SK-N-SH treated with all-trans-retinoic acid at 6 μM for 48 hours (cell line): ENCODE measurements around the gene SLC22A1.
A peak's percentile ranks its signal among the peaks of the same experiment; 100 is the strongest.
"Not testable (repeated sequence)": the region's sequence is repeated elsewhere in the genome, so short reads cannot be mapped to it uniquely, and the experiment has no call there.

Experiments
- ATAC-seq: fragments of 200-7000 bp; cut with Tn5 transposase; 3 replicates; pipeline ENCODE4 v1.9.1; 2020; ENCODE audit warnings: mild to moderate bottlenecking, moderate library complexity
- ARNTL ChIP-seq: fragments of 450-650 bp; formaldehyde crosslinking; IDR thresholded peaks from 2 replicates; pipeline ENCODE4 v1.5.0; 2020; ENCODE audit warnings: low read depth, mild to moderate bottlenecking, moderate library complexity, borderline replicate concordance
- BACH2 ChIP-seq: fragments of 250-450 bp; sonication (Bioruptor Pico); IDR thresholded peaks from 2 replicates; pipeline ENCODE4 v1.9.0; 2021; ENCODE audit warnings: mild to moderate bottlenecking, borderline replicate concordance
- CREB5 ChIP-seq: fragments of 250-450 bp; sonication (Bioruptor Pico); IDR thresholded peaks from 2 replicates; pipeline ENCODE4 v1.5.1; 2020; ENCODE audit warnings: low read depth, mild to moderate bottlenecking, moderate library complexity
- CSDC2 ChIP-seq: fragments of 250-450 bp; sonication (Bioruptor Pico); IDR thresholded peaks from 2 replicates; pipeline ENCODE4 v1.5.0; 2020; ENCODE audit warnings: mild to moderate bottlenecking, moderate library complexity
- ESRRG ChIP-seq: fragments of 250-450 bp; sonication (Bioruptor Pico); IDR thresholded peaks from 2 replicates; pipeline ENCODE4 v1.6.1; 2021; ENCODE audit warnings: mild to moderate bottlenecking
- GLIS3 ChIP-seq: fragments of 250-450 bp; sonication (Bioruptor Pico); IDR thresholded peaks from 2 replicates; pipeline ENCODE4 v1.5.0; 2020; ENCODE audit warnings: mild to moderate bottlenecking, moderate library complexity
- ISL1 ChIP-seq: fragments of 250-450 bp; sonication (Bioruptor Pico); IDR thresholded peaks from 2 replicates; pipeline ENCODE4 v2.1.2; 2022; ENCODE audit warnings: mild to moderate bottlenecking, moderate library complexity
- OSR1 ChIP-seq: fragments of 250-450 bp; sonication (Bioruptor Pico); IDR thresholded peaks from 2 replicates; pipeline ENCODE4 v1.8.0; 2022; ENCODE audit warnings: moderate library complexity, mild to moderate bottlenecking, inconsistent platforms
- PPARA ChIP-seq: fragments of 250-450 bp; sonication (Bioruptor Pico); IDR thresholded peaks from 2 replicates; pipeline ENCODE4 v1.5.0; 2020; ENCODE audit warnings: mild to moderate bottlenecking, borderline replicate concordance
- RARB ChIP-seq: fragments of 250-450 bp; sonication (Bioruptor Pico); IDR thresholded peaks from 2 replicates; pipeline ENCODE4 v1.8.0; 2021; ENCODE audit warnings: mild to moderate bottlenecking, moderate library complexity
- SNAI2 ChIP-seq: fragments of 250-450 bp; sonication (Bioruptor Pico); IDR thresholded peaks from 2 replicates; pipeline ENCODE4 v1.5.0; 2020; ENCODE audit warnings: mild to moderate bottlenecking, moderate library complexity
- TCF4 ChIP-seq: fragments of 250-450 bp; sonication (Bioruptor Pico); IDR thresholded peaks from 2 replicates; pipeline ENCODE4 v1.8.0; 2021; ENCODE audit warnings: mild to moderate bottlenecking, moderate library complexity, borderline replicate concordance
- TOX ChIP-seq: fragments of 250-450 bp; sonication (Bioruptor Pico); IDR thresholded peaks from 2 replicates; pipeline ENCODE4 v1.8.0; 2021; ENCODE audit warnings: mild to moderate bottlenecking, moderate library complexity, borderline replicate concordance
- ZC3H10 ChIP-seq: fragments of 250-450 bp; sonication (Bioruptor Pico); IDR thresholded peaks from 2 replicates; pipeline ENCODE4 v1.5.1; 2021; ENCODE audit warnings: mild to moderate bottlenecking, moderate library complexity
- ZFP3 ChIP-seq: fragments of 250-450 bp; sonication (Bioruptor Pico); IDR thresholded peaks from 2 replicates; pipeline ENCODE4 v1.5.0; 2020; ENCODE audit warnings: mild to moderate bottlenecking, moderate library complexity
- ZFP30 ChIP-seq: fragments of 450-650 bp; formaldehyde crosslinking; IDR thresholded peaks from 2 replicates; pipeline ENCODE4 v1.5.0; 2022; ENCODE audit warnings: mild to moderate bottlenecking, moderate library complexity
- ZNF565 ChIP-seq: fragments of 450-650 bp; formaldehyde crosslinking; conservative IDR thresholded peaks from 2 replicates; pipeline ENCODE4 v1.5.0; 2020; ENCODE audit warnings: low read depth, mild to moderate bottlenecking, moderate library complexity
- ZNF70 ChIP-seq: fragments of 450-650 bp; formaldehyde crosslinking; IDR thresholded peaks from 2 replicates; pipeline ENCODE4 v1.5.0; 2020; ENCODE audit warnings: mild to moderate bottlenecking, moderate library complexity
- ZNF8 ChIP-seq: fragments of 450-650 bp; formaldehyde crosslinking; IDR thresholded peaks from 2 replicates; pipeline ENCODE4 v1.5.0; 2020; ENCODE audit warnings: mild to moderate bottlenecking, moderate library complexity
- TF ChIP-seq, protein P1 (sequence below): fragments of 250-450 bp; sonication (Bioruptor Pico); IDR thresholded peaks from 2 replicates; pipeline ENCODE4 v1.5.1; 2021; ENCODE audit warnings: mild to moderate bottlenecking, moderate library complexity
- TF ChIP-seq, protein P2 (sequence below): fragments of 250-450 bp; sonication (Bioruptor Pico); IDR thresholded peaks from 2 replicates; pipeline ENCODE4 v1.8.0; 2021; ENCODE audit warnings: low read depth, mild to moderate bottlenecking, moderate library complexity, borderline replicate concordance
- TF ChIP-seq, protein P3 (sequence below): fragments of 250-450 bp; sonication (Bioruptor Pico); IDR thresholded peaks from 2 replicates; pipeline ENCODE4 v1.5.0; 2020; ENCODE audit warnings: mild to moderate bottlenecking, moderate library complexity
- TF ChIP-seq, protein P4 (sequence below): fragments of 250-450 bp; sonication (Bioruptor Pico); IDR thresholded peaks from 2 replicates; pipeline ENCODE4 v1.8.0; 2020; ENCODE audit warnings: mild to moderate bottlenecking, moderate library complexity, borderline replicate concordance

The SLC22A1 gene

DNA sequence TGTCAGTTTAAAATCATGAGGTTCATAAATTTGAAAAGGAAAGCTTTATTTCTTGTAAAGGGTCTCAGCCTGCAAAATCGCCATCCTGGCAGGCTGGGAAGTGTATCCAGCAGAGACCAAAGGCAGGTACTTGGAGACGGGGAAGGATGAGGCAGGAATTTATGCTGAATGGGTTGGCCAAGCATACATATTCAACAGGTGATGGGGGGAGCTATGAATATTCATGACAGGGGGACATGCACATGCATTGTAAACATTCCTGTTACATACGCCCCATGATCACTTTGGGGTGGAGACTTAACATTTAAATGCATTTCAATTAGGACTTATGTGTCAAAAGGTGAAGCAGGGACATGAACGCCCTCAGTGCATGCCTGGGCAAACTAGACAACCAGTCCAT, 9.8 kb upstream of the SLC22A1 start:
- ATAC-seq, result no peak
- TF ChIP-seq, protein P1, sequence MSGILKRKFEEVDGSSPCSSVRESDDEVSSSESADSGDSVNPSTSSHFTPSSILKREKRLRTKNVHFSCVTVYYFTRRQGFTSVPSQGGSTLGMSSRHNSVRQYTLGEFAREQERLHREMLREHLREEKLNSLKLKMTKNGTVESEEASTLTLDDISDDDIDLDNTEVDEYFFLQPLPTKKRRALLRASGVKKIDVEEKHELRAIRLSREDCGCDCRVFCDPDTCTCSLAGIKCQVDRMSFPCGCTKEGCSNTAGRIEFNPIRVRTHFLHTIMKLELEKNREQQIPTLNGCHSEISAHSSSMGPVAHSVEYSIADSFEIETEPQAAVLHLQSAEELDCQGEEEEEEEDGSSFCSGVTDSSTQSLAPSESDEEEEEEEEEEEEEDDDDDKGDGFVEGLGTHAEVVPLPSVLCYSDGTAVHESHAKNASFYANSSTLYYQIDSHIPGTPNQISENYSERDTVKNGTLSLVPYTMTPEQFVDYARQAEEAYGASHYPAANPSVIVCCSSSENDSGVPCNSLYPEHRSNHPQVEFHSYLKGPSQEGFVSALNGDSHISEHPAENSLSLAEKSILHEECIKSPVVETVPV (CRISPR knock-in tag), result no peak
- TF ChIP-seq, protein P2, sequence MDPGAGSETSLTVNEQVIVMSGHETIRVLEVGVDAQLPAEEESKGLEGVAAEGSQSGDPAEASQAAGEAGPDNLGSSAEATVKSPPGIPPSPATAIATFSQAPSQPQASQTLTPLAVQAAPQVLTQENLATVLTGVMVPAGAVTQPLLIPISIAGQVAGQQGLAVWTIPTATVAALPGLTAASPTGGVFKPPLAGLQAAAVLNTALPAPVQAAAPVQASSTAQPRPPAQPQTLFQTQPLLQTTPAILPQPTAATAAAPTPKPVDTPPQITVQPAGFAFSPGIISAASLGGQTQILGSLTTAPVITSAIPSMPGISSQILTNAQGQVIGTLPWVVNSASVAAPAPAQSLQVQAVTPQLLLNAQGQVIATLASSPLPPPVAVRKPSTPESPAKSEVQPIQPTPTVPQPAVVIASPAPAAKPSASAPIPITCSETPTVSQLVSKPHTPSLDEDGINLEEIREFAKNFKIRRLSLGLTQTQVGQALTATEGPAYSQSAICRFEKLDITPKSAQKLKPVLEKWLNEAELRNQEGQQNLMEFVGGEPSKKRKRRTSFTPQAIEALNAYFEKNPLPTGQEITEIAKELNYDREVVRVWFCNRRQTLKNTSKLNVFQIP, result no peak
- TF ChIP-seq, protein P3, sequence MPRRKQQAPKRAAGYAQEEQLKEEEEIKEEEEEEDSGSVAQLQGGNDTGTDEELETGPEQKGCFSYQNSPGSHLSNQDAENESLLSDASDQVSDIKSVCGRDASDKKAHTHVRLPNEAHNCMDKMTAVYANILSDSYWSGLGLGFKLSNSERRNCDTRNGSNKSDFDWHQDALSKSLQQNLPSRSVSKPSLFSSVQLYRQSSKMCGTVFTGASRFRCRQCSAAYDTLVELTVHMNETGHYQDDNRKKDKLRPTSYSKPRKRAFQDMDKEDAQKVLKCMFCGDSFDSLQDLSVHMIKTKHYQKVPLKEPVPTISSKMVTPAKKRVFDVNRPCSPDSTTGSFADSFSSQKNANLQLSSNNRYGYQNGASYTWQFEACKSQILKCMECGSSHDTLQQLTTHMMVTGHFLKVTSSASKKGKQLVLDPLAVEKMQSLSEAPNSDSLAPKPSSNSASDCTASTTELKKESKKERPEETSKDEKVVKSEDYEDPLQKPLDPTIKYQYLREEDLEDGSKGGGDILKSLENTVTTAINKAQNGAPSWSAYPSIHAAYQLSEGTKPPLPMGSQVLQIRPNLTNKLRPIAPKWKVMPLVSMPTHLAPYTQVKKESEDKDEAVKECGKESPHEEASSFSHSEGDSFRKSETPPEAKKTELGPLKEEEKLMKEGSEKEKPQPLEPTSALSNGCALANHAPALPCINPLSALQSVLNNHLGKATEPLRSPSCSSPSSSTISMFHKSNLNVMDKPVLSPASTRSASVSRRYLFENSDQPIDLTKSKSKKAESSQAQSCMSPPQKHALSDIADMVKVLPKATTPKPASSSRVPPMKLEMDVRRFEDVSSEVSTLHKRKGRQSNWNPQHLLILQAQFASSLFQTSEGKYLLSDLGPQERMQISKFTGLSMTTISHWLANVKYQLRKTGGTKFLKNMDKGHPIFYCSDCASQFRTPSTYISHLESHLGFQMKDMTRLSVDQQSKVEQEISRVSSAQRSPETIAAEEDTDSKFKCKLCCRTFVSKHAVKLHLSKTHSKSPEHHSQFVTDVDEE (CRISPR knock-in tag), result no peak
- TF ChIP-seq GLIS3 (CRISPR knock-in tag), result no peak
- TF ChIP-seq TOX (CRISPR knock-in tag), result no peak
- no peak for TF ChIP-seq OSR1

DNA sequence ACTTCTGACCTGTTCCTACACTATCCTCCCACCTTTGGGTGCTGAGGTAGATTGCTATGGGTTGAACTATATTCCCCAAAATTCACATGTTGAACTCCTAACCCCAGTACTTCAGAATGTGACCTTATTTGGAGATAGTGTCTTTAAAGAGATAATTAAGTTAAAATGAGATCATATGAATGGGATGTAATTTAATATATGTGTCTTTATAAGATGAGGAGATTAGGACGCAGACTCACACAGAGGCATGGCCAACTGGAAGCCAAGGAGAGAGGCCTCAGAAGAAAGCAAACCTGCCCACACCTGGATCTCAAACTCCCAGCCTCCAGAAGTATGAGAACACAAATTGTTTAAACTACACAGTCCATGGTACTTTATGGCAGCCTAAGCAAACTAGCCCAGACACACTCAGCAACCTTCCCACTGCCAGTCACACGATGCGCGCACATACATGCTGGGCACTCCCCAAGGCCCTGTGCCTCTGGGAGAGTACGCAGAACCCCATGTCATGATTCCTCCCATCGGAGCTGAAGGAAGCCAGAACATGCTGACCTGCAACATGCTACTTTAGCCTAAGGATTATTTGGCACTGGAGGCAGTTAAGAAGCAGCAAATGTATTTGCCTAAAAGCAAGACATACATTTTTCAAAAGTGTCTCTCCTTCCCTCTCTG, 8.9 kb upstream of the SLC22A1 start:
- ATAC-seq, result peak; percentile 62
- TF ChIP-seq, protein P3 (CRISPR knock-in tag), result no peak
- TF ChIP-seq RARB (CRISPR knock-in tag), result no peak
- TF ChIP-seq, protein P2, result no peak
- peak; percentile 68 for TF ChIP-seq ISL1 (CRISPR knock-in tag)
- no peak for TF ChIP-seq ZNF70
- TF ChIP-seq BACH2 (CRISPR knock-in tag), result no peak
- no peak for TF ChIP-seq PPARA (CRISPR knock-in tag)
- TF ChIP-seq ZC3H10 (CRISPR knock-in tag), result 0 out of 2 replicates have a peak, but pooled peaks have one; percentile 19
- TF ChIP-seq ZNF8 (CRISPR knock-in tag), result no peak
- TF ChIP-seq, protein P4, sequence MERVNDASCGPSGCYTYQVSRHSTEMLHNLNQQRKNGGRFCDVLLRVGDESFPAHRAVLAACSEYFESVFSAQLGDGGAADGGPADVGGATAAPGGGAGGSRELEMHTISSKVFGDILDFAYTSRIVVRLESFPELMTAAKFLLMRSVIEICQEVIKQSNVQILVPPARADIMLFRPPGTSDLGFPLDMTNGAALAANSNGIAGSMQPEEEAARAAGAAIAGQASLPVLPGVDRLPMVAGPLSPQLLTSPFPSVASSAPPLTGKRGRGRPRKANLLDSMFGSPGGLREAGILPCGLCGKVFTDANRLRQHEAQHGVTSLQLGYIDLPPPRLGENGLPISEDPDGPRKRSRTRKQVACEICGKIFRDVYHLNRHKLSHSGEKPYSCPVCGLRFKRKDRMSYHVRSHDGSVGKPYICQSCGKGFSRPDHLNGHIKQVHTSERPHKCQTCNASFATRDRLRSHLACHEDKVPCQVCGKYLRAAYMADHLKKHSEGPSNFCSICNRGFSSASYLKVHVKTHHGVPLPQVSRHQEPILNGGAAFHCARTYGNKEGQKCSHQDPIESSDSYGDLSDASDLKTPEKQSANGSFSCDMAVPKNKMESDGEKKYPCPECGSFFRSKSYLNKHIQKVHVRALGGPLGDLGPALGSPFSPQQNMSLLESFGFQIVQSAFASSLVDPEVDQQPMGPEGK (CRISPR knock-in tag), result no peak
- no peak for TF ChIP-seq TOX (CRISPR knock-in tag)
- TF ChIP-seq, protein P1 (CRISPR knock-in tag), result no peak
- peak; percentile 75; the same call in 1 of the 2 replicates for TF ChIP-seq CREB5 (CRISPR knock-in tag)
- TF ChIP-seq CSDC2 (CRISPR knock-in tag), result no peak
- TF ChIP-seq OSR1, result no peak
- TF ChIP-seq ZFP3 (CRISPR knock-in tag), result peak; percentile 45; the same call in 1 of the 2 replicates
- no peak for TF ChIP-seq ZNF565 (CRISPR knock-in tag)
- no peak for TF ChIP-seq ZFP30 (CRISPR knock-in tag)
- TF ChIP-seq ARNTL, result no peak
- no peak for TF ChIP-seq ESRRG (CRISPR knock-in tag)
- TF ChIP-seq SNAI2, result no peak
- TF ChIP-seq GLIS3 (CRISPR knock-in tag), result no peak
- TF ChIP-seq TCF4, result no peak

GRCh38 chr6:160114536-160114935, 7.1 kb upstream of the SLC22A1 start:
- not testable (repeated sequence) for ATAC-seq
